GM21526 (cell line): ENCODE data around the gene FUNDC1.
A peak's percentile ranks its signal among the peaks of the same experiment; 100 is the strongest.
"Not testable (repeated sequence)": the region's sequence is repeated elsewhere in the genome, so short reads cannot be mapped to it uniquely, and the experiment has no call there.

Source experiments
- ATAC-seq: cut with Tn5 transposase; IDR thresholded peaks from one replicate; pipeline ENCODE4 v1.9.1; 2021; ENCODE audit warnings: moderate library complexity; ENCODE audit not compliant: unreplicated experiment, low FRiP score

The FUNDC1 gene, protein sequence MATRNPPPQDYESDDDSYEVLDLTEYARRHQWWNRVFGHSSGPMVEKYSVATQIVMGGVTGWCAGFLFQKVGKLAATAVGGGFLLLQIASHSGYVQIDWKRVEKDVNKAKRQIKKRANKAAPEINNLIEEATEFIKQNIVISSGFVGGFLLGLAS

DNA sequence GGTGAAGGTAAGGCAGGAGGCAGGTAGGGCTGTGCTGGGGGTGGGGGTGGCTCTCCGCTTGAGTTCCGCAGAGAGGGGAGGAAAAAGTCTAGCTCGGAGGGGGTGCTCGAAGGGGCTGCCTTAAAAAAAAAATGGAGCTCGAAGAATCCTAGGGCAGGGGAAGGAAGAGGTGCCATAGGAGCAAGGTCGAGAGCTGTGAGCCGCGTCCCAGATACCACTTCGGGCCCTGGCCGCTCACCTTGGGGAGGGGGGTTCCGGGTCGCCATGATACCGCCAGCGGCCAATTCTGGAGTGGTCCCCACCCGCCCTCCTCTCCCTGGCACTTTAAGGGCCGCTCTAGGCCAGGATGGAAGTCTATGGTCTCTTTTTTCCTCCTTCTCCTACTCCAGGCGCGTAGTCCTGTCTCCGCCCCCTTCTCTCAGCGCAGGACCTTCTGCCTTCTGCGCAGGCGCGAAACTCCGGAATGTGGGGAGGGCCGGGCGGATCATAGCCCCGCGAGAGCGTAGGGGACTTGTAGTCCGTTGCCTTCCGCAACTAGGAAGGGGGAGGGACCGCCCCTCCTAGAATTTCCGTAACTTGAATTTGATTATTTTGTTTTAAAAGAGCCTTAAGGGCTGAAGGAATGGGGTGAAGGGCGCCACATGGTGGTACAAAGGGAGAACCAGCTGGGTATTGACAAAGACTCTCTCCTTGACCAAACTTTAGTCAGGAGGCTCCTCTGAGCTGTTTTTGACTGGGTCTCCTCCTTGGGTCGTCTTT lies at the start of gene FUNDC1:
FUNDC1 (minus strand) TSS at position 293 of the 759 bp plus-strand sequence; CDS start at position 266, 27 bp downstream.
- peak; percentile 98 for ATAC-seq

DNA sequence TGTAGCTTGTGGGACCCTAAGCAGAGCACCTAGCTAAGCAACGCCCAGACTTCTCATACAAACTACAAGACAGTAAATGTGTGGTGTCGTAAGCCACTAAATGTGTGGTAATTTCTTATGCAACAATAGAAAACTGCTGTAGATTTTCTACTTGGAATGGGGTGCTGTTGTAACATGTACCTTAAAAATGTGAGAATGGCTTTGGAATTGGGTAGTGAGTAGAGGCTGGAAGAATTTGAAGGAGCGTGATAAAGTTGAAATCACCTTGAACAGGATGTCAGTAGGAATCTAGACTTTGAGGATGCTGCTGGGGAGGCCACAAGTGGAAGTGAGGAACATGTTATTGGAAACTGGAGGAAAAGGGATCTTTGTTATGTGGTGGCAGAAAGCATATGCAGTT lies 43.2 kb upstream of the FUNDC1 start:
- no peak for ATAC-seq

DNA sequence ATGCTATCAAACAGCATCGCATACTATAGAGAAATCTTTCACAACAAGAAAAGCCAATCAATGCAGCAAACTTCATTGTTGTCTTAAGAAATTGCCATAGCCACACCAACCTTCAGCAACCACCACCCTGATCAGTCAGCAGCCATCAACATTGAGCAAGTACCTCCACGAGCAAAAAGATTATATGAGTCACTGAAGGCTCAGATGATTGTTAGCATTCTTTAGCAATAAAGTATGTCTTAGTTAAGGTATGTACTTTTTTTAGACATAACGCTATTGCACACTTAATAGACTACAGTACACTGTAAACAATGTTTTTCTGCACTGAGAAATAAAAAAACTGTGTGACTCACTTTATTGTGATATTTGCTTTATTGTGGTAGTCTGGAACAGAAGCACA lies 37.8 kb upstream of the FUNDC1 start:
- ATAC-seq: no peak

DNA sequence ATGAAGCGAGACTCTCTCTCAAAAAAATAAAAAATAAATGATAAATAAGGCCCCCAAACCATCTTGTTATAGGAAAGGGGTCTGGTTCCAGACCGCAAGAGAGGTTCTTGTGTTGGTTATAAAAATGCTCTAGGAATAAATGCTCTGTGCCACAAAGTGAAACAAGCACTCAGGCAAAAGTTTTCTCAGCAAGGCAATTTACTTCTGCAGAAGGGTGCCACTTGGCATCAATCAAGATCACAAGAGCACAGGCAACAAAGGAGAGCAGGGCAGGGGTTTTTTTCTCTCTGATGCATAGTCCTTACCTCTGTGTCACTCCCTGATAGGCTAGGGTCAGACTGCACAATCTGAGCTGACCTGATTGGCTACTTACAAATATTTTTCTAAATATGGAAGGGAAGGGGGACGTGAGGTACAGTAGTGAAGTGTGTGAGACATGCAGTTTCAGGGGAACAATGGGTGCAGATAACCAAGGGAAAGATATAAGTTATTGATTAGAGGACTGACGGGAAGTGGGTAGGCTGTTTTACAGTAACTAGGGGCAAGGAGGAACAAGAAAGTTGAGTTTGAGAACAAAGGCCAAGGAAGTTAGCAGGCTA lies 29.8 kb upstream of the FUNDC1 start:
- no peak for ATAC-seq

DNA sequence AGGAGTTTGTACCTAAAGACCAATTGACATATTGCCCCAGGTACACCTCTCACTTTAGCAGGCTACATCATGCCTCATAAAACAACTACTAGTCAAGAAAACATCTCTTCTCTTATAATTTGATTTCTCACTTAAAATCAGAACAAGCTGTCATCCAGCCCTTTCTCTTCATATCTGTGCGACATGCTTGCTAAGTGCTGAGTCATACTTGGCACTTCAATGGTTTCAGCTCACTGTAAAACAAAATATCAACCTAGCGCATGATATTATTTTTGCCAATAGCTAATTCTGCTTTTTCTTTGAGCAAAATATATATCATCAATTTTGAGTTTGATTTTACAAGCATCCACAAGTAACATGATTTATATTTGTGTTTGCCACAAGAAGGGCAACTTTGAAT lies 27.9 kb upstream of the FUNDC1 start:
- ATAC-seq: no peak

DNA sequence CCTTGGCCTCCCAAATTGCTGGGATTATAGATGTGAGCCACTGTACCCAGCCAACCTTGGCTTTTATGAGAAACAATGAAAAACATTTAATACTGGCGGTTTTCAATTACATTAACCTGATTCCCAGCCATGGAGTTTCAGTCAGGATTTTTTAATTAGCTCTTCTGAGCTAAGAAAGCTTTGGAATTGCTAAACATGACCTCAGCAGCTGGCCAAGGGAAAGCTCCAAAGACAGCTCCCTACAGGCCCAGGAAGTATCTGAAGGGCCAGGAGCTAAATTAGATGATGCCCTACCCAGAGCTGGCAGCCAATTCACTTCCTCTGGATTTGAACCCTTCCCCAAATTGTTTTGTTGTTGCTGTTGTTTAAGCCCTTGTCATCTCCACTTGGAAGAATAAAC lies 26.5 kb upstream of the FUNDC1 start:
- ATAC-seq: no peak

DNA sequence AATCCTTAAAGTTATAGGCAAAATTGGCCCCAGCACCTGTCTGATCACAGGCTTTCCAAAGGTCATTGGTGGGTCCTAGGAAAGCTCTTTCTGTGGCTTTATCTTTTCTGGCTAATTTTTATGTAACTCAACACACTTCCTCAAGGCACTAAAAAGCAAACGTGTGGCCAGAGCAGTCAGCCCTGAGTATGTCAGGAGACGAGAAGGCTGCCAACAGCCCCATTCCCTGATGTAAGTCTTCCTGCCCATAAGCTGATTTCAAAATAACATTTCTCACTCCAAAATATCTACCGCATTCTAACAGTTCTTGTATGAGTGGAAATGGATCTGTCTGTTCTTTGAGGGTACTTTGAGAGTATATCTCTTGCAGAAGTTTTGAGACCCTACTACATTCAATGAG lies 25.5 kb upstream of the FUNDC1 start:
- ATAC-seq: no peak

DNA sequence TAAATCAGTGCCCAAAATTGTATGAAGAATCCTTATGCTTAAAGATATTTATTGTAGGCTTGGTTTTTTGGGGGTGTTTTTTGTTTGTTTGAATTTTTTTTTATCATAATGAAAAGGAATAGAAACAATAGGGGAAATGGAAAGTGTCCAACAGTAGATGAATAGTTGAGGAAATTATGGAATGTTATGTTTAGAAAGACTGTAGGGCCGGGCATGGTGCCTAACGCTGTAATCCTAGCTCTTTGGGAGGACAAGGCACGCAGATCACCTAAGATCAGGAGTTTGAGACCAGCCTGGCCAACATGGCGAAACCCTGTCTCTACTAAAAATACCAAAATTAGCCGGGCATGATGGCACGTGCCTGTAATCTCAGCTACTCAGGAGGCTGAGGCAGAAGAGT lies 19.2 kb upstream of the FUNDC1 start:
- not testable (repeated sequence) for ATAC-seq

DNA sequence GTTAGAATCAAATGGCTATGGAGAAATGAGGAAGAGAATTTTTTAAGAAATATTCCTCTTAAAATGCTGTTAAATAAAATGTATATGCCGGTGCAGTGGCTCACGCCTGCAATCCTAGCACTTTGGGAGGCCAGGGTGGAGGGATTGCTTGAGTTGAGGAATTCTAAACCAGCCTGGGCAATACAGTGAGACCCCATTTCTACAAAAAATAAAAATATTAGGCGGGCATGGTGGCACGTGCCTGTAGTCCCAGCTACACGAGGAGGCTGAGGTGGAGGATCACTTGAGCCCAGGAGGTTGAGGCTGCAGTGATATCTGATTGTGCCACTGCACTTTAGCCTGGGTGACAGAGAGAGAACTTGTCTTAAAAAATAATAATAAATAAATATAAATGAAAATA lies 7.9 kb upstream of the FUNDC1 start:
- no peak for ATAC-seq

DNA sequence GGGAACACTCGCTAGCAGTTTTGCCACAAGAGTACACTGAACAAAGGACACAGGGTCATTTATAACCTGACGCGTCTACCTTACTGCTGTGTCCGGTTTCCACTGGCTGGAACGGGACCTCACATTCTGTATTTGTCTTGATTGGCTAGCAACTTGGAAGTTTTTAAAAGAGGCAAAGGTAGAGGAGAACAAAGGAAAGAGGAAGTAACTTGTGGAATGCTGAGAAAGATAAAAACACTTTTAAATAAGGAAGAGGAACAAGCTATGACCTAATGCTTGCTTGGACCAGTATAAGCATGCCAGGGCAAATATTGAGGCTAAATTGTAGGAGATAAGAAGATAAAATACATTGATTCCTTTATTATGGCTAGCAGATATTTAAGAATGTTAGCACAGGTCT lies 2.8 kb upstream of the FUNDC1 start:
- not testable (repeated sequence) for ATAC-seq

DNA sequence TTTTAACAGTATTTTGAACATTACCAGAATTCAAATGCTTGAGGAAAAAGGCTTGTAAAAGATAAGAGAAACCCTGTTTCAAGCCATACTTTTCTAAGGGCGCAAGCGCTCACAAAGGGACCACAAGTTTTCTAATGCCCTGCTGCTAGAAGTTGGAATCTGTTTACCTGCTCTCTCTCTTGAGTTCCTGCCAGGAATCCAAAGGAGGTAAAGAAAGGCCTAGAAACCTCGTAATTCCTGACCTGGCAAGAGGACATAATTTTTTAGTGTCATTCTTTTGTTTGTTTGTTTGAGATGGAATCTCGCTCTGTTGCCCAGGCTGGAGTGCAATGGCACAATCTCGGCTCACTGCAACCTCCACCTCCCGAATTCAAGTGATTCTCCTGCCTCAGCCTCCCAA lies 1.4 kb upstream of the FUNDC1 start:
- ATAC-seq: no peak

DNA sequence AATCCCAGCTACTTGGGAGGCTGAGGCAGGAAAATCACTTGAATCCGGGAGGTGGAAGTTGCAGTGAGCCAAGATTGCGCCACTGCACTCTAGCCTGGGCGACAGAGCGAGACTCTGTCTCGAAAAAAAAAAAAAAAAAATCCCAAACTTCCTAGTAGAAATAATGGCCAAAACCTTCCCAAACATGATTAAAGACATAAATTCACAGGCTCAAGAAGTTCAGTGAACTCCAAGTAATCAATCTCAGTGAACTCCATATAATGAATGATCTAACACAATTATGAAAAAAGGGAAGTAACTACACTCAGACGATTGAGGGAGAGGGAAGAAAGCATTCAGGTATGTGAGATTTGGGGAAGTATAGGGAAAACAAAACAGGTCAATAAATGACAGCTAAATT lies 6.5 kb downstream of the FUNDC1 start:
- ATAC-seq: no peak

DNA sequence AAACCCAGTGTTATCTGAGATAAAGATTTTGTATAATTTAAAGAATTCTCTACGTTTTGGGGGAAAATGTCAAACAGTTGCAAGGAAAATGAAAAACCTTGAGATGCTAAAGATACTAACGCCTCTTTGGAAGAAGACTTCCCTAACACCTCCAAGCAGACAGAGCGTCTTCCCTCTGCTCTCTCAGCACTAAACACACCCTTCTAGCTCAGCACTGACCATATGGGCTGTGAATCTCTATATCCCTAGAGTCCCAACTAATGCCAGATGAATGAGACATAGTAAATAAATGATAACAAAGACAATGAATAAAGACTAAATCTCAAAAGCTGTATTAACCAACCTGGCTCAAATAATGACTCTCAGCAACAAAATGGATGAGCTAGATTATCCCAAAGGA lies 13.3 kb downstream of the FUNDC1 start:
- no peak for ATAC-seq

DNA sequence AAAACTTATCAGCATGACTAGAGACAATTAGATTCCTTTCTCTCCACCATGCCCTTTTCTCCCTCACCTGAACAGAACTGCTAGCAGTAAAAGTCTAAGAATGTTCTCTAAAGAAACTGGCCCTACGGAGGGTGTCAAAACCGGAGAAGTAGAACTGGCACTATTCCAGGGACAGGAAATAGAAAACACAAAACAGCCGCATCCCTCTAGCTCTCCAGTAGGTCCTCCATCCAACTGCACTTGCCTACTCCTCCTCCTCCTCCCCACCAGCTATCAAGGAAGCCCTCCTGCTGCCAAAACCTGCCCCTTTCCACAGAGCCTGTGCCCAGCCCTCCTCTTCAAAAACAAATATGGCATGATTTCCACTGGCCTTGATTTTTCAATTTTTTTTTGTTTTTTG lies 28.4 kb downstream of the FUNDC1 start:
- no peak for ATAC-seq

DNA sequence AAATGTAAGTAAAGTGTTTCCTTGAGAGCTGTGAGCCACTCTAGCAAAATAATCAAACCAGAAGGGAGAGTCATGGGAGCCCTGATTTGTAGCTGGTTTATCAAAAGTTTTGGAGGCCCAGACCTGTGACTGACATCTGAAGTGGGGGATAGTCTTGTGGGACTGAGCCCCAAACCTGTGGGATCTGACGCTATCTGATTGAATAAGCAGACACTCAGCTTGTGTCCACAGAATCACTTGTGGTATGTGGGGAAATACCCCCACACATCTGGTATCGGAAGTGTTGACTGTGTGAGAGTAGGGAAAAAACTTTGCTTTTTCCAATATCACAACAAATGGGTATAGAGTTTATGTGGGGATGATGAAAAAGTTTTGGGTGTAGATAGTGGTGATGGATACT lies 35.4 kb downstream of the FUNDC1 start:
- ATAC-seq: no peak

DNA sequence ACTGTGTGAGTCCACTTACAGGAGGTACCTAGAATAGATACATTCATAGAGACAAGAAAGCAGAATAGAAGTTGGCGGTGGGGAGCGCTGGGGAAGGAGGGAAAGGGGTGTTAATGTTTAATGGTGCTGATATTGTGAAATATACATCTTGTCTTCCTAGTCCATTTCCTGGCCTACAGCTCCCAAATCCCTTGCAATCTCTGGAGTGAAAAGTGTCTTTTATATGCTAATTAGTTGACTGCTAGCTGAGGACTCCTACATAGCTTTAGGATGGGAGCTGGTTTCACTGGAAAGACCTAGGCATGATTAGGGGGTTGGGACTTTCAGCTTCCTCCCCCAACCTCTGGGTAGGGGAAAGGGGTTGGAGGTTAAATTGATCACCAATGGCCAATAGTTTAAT lies 36.0 kb downstream of the FUNDC1 start:
- ATAC-seq: no peak

DNA sequence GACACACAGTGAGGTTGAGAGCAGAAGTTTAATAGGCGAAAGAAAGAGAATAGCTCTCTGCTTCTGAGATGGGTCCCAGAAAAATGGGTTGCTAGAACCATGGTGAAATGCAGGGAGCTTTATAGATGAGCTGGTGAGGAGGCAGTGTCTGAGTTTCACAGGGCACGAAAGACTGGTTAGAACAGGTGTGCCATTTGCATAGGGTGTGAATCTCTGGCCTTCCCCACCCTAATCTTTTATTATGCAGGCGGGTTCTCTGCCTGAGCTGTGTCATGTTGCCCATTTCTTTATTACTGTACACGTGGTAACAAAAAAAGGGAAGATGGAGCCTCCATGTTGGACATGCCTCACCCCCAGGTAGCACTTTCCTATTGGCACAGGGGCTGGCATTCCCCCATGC lies 39.1 kb downstream of the FUNDC1 start:
- no peak for ATAC-seq

DNA sequence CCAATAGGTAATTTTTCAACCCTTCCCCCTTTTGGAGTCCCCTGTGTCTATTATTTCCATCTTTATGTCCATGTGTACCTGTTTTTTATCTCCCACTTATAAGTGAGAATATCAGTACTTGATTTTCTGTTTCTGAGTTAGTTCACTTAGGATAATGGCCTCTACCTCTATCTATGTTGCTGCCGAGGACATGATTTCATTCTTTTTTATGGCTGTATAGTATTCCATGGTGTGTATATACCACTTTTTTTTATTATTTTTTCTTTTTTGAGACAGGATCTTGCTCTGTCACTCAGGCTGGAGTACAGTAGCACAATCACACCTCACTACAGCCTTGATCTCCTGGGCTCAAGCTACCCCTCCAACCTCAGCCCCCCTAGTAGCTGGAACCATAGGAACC lies 47.6 kb downstream of the FUNDC1 start:
- ATAC-seq: no peak

DNA sequence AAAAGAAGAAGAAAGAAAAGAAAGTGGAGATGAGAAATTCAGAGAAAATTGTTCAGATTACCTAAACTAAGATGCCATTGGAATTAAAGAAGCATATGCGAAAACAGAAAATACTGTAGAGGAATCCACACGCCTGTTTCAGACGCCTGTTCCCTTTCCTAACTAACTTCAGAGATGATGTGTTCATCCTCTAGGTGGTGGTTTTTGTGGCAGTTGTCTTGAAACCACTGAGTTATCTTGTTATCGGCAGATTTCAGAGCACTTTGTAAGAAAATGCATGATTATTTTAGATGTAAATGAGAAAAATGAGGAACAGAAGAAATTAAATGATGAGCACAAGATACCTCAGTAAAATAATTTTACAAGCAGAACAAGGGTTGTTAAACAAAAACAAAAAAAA lies 48.3 kb downstream of the FUNDC1 start:
- no peak for ATAC-seq

DNA sequence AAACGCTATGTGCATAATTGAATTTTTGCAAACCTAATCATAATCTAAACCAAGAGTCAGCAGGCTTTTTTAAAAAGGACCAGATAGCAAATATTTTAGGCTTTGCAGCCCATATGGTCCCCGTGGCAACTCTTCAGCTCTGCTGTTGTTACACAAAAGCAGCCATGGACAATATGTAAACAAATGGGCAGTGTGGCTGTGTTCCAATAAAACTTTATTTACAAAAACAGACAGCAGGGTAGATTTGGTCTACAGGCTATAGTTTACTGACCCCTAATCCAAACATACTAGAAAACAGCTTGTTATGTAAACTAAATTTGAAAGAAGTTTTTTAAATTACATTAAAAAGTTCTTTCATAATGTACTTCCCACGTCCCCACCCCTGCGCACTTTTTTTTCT lies 53.1 kb downstream of the FUNDC1 start:
- no peak for ATAC-seq

DNA sequence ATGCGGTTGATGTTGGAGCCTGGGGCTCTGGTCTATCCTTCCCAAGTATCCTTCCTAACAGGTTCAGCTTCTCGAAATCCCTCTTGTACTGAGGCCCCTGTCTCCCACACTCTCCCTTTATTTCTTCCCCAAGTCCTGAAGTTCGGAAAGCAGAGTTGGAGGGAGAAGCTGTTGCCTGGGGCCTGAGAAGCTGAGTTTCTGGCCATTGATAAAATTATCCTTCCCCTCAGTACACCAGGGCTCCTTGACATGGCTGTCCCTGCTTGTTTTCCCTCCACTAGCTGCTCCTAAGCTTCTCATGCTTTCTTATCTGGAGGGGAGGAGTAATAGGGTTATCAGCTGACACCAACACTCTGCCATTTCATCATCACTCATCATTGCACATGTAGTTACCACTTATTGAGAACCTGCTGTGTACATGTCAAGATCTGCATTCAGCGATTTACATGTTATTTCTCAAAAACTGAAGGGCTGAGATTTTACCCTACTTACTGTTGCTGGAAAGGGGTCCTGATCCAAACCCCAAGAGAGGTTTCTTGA lies 58.0 kb downstream of the FUNDC1 start:
- ATAC-seq: no peak
